Subcutaneous abdominal adipose tissue (tissue), 5 donors: ENCODE measurements around the gene HHATL.

ENCODE experiments used
- H3K27ac ChIP-seq: one replicate; pipeline ENCODE4 v1.7.0; 2013; ENCODE audit warnings: low read depth, mild to moderate bottlenecking, inconsistent platforms, low read length, moderate library complexity
- H3K27me3 ChIP-seq, 5 donors: one replicate each; pipeline ENCODE4 v1.7.0; 2013; ENCODE audit warnings: low read length in 5 of 5, inconsistent platforms in 1 of 5; ENCODE audit not compliant: control insufficient read depth in 5 of 5, insufficient read depth in 4 of 5
- H3K36me3 ChIP-seq, 5 donors: one replicate each; pipeline ENCODE4 v1.7.0; 2013; ENCODE audit warnings: low read length in 5 of 5; ENCODE audit not compliant: control insufficient read depth in 5 of 5, insufficient read depth in 5 of 5
- H3K4me1 ChIP-seq, 5 donors: one replicate each; pipeline ENCODE4 v1.7.0; 2013; ENCODE audit warnings: low read length in 5 of 5, mild to moderate bottlenecking in 3 of 5, moderate library complexity in 1 of 5; ENCODE audit not compliant: control insufficient read depth in 5 of 5, insufficient read depth in 5 of 5
- H3K4me3 ChIP-seq, 5 donors: one replicate each; pipeline ENCODE4 v1.7.0; 2013; ENCODE audit warnings: low read length in 5 of 5, low read depth in 1 of 5
- H3K9ac ChIP-seq, 5 donors: one replicate each; pipeline ENCODE4 v1.7.0; 2013; ENCODE audit warnings: low read length in 5 of 5, mild to moderate bottlenecking in 4 of 5, moderate library complexity in 3 of 5
- H3K9me3 ChIP-seq, 5 donors: one replicate each; pipeline ENCODE4 v1.7.0; 2013; ENCODE audit warnings: low read length in 5 of 5; ENCODE audit not compliant: control insufficient read depth in 5 of 5
- donor health status: healthy.
- donor health status: healthy.
- donor health status: healthy.
- donor health status: healthy.
- donor health status: healthy.

HHATL gene

DNA sequence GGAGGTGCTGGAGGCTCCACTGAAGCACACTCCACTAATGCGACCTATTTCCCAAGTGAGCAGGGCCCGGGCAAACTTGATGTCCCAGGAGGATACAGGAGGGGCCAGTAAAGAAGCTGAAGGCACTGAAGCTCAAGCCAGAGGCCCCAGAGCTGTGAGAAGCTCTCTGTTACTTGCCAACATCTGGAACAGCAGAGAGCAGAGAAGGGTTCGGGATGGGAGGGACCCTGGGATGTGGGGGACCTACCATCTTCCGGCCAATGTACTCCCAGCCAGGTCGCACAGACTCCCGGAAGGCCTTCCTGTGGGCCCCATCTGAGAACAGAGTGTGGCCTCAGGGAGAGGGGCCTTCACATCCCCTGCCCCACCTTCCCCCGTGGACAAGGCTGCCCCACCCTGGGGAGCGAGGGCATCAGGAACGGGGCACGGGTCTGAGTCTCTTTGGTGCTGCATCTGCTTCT is 3.1 kb downstream of the HHATL start:
- H3K4me1 ChIP-seq, result no peaks in the 10 kb centered on the region

DNA sequence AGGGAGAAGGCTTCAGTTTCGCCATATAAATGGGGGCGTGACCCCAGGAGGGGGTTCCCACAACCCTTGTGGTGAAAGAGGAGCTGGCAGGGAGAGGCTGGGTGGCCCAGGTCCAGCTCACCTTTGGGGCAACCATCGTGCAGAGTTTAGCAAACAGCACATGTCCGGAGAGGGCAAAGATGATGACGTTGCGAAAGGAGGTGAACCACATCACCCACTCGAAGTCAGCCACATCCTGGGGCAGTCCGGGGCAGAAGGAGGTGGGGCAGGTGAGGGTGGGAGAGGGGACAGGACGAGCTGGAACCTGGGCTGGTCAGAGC is 3.7 kb downstream of the HHATL start:
- Histone ChIP-seq H3K9ac (no peak overlapping the region), H3K9me3 (no peaks in the 10 kb centered on the region), H3K4me3 (no peak overlapping the region), H3K36me3 (no peaks in the 10 kb centered on the region), H3K27ac (no peak overlapping the region), H3K4me1 (no peaks in the 10 kb centered on the region), H3K27me3 (peaks cover 0 to 17% (median 3%) of the 10 kb centered on the region in 5 donors)

More for the DNA sequence above, 3.1 kb downstream of the HHATL start:
- no peak overlapping the region for H3K27ac ChIP-seq
- no peaks in the 10 kb centered on the region for H3K36me3 ChIP-seq
- H3K27me3 ChIP-seq, result peaks cover 0 to 17% (median 3%) of the 10 kb centered on the region in 5 donors
- H3K9ac ChIP-seq, result no peak overlapping the region
- no peak overlapping the region for H3K4me3 ChIP-seq
- H3K9me3 ChIP-seq, result no peaks in the 10 kb centered on the region

DNA sequence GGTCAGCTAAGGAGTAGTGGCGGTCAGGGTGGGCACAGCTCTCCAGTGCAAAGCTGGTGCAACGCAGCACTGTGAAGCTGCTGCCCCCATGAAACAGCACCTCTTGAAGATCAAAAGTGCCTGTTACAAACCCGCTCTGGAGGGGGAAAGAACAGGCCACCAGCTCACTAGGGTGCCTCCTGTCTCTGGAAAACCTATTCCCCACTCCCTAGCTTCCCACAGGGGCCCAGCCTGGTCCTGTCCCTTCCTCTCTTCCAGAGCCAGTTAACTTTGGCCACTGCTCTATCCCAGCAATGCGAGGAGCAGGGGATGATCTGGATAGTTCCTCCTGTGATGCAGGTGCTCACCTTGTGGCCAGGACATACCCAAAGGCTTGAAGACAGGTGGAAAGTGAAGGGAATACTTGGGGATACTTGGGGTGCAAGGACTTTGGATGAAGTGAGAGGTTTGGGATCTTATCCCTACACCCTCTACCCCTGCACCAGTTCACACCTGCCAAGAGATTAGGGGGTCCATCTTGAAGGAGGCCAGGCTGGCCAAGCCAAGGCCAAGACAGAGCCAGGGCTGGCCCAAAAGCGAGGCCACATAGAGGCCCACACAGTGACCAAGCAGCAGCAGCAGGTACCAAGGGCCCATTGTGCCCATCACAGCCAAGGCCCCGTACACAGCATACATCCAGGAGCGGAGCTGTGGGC is 4.2 kb downstream of the HHATL start:
- H3K36me3 ChIP-seq, result no peaks in the 10 kb centered on the region
- H3K4me3 ChIP-seq, result no peak overlapping the region
- H3K27ac ChIP-seq, result no peak overlapping the region
- no peak overlapping the region for H3K9ac ChIP-seq
- peaks cover 0 to 17% (median 3%) of the 10 kb centered on the region in 5 donors for H3K27me3 ChIP-seq
- H3K4me1 ChIP-seq, result no peaks in the 10 kb centered on the region
- H3K9me3 ChIP-seq, result no peaks in the 10 kb centered on the region

DNA sequence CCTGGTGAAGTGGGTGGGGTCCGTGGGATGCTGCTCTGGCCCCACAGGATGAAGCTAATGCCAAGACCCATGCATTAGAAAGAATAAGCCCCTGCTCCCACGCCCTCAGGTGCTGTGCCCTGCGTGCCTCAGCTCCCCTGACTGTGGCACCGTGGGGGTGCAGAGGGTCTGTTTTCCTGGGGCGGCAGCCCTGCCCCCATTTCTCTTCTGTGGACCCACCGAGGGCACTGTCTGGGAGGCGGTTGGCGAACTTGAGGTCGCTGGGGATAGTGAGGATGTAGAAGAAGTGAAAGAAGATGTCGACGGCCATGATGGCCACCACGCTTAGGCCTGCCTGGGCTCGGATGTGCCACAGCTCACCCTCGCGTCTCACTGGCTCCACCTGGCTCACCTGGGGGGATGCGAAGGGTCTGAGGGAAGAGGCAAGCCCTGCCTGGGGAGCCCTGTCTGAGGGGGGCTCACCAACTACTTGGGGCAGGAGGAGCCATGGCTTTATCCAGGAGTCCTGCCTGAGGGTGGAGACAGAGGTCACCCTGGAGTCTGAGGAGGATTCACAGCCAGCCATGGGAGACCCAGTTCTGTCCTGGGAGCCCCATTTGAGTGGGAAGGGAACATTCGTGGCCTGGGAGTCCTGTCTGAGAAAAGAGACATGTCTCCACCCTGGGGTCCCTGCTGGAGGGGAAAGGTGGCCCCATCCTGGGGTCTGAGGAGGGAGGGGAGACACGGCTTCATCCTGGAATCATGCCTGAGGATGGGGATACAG is 5.1 kb downstream of the HHATL start:
- H3K9me3 ChIP-seq, result no peaks in the 10 kb centered on the region
- H3K27ac ChIP-seq, result no peak overlapping the region
- no peak overlapping the region for H3K4me3 ChIP-seq
- H3K9ac ChIP-seq, result no peak overlapping the region
- H3K36me3 ChIP-seq, result no peaks in the 10 kb centered on the region
- no peaks in the 10 kb centered on the region for H3K4me1 ChIP-seq
- H3K27me3 ChIP-seq, result peaks cover 0 to 13% (median 3%) of the 10 kb centered on the region in 5 donors

DNA sequence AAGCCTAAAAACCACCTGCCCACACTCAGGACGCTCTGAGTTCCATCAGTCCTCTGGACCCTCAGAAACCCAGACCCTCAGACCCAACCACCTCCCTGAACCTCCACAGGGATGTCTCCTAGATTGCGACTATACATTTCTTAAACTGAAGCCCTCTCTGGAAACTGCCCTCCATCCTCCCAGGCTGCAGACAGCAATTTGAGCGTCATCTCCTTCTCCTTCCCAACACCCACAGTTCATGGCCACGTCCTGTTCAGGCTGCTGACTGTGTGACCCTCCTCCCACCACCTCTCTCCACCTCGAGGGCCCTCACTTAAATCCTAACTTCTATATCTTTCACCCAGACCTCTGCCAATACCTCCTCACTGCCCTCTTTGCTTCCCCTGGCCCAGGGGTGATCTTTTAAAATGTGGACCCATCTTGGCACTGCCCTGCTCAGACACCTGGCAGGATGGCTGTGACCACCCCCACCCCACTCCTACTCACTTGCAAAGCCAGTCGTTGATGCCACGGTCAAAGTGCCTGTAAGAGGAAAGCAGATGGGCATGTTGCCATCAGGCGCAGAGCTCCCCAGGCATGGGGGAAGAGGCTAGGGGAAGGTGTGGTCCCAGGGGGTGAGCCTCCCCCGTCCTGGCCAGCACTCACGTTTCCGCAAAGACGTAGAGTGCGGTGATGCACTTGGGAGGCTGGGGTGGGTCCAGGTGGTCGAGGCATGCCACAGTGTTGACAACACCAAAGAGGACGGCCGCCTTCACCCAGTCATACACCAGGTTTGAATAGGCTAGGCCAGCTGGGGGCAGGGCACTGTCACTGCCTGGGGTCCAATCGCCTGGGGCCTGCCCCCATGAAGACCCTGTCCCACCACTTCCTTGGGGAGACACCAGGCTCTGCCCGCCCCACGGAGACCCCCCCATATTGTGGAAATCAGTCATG is 6.0 kb downstream of the HHATL start:
- no peaks in the 10 kb centered on the region for H3K4me1 ChIP-seq
- H3K27me3 ChIP-seq, result peaks cover 0 to 9% (median 3%) of the 10 kb centered on the region in 5 donors
- no peak overlapping the region for H3K27ac ChIP-seq
- H3K4me3 ChIP-seq, result no peak overlapping the region
- H3K36me3 ChIP-seq, result no peaks in the 10 kb centered on the region
- H3K9me3 ChIP-seq, result no peaks in the 10 kb centered on the region
- no peak overlapping the region for H3K9ac ChIP-seq

DNA sequence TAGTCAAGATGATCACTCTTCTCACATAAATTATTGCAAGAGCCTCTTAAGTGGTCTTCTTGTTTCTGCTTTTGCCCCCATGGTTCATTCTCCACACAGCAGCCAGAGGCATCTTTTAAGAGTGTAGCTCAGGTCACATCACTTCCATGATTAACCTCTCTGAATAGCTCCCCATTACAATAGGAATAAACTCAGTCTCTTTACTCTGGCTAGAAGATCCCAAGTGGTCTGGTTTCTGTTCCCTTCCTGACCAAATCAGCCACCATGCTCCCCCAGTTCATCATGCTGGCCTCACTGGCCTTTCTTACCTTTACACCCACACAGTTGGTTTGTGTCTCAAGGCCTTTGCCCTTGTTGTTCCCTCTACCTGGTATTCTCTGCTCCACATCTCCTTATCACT is 8.2 kb downstream of the HHATL start:
- Histone ChIP-seq H3K27me3 (peaks cover 0 to 9% (median 0%) of the 10 kb centered on the region in 5 donors), H3K4me1 (no peaks in the 10 kb centered on the region), H3K4me3 (no peak overlapping the region), H3K36me3 (no peaks in the 10 kb centered on the region), H3K27ac (no peak overlapping the region), H3K9ac (no peak overlapping the region), H3K9me3 (no peaks in the 10 kb centered on the region)

DNA sequence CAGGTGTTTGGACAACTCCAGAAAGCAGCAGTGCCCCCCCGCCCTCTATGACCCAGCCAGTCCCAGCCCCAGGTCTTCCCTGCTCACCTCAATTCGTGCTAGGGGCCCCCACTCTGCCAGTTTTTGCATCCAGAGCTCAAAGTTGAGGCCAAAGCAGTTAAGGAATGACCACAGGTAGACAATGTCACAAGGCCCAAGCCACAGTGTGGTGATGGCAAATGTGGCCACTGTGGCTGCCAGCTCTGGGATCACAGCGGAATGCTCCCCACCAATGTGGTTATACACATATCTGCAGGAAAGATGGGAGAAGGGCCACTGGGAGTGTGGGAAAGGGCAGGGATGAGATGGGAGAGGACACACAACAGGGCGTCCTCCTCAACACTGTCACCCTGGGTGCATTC is 9.1 kb downstream of the HHATL start:
- Histone ChIP-seq H3K27ac (no peak overlapping the region), H3K36me3 (no peaks in the 10 kb centered on the region), H3K27me3 (peaks cover 0 to 9% (median 0%) of the 10 kb centered on the region in 5 donors), H3K4me1 (no peaks in the 10 kb centered on the region), H3K4me3 (no peak overlapping the region), H3K9ac (no peak overlapping the region), H3K9me3 (no peaks in the 10 kb centered on the region)

DNA sequence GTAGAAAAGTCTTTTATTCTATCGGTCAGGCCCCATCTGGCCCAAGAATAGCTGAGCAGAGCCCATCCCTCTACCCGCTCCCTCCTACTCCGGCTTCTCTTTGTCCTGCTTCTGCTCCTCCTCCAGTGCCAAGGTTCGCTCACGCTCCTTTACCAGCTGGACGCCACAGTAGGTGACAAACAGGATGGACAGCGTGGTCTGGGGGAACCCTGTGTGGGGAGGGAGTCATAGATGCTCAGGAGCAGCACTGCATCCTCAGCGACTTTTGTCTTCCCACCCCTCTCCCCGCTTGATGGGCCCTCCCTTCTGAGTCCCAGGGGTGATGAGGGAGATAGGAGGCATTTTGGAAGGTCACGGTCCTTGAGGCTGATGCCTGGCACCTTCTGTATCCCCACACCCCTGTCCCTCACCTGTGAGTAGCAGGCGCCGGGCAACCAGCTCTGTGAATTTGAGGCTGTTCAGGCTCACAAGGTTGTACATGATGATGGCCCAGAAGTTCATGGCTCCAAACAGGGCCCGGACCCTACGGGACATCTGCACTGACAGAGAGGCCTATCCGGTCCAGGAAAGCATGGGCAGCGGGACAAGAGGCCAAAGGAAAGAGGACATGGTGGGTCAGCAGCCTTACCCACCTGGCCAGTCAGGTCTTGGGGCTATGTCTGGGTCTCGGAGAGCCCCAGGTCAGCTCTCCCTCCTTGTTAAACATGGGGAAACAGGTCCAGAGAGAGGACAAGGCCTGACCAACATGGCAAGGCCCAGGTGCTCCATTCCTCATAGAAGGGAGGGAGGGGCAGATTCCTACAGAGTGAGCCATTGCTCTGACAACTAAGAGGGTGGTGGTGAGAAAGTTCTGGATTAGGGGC is 9.7 kb downstream of the HHATL start:
- H3K27me3 ChIP-seq, result peaks cover 0 to 9% (median 0%) of the 10 kb centered on the region in 5 donors
- no peak overlapping the region for H3K27ac ChIP-seq
- H3K4me3 ChIP-seq, result no peak overlapping the region
- H3K36me3 ChIP-seq, result no peaks in the 10 kb centered on the region
- H3K4me1 ChIP-seq, result no peaks in the 10 kb centered on the region
- no peak overlapping the region for H3K9ac ChIP-seq
- H3K9me3 ChIP-seq, result no peaks in the 10 kb centered on the region

DNA sequence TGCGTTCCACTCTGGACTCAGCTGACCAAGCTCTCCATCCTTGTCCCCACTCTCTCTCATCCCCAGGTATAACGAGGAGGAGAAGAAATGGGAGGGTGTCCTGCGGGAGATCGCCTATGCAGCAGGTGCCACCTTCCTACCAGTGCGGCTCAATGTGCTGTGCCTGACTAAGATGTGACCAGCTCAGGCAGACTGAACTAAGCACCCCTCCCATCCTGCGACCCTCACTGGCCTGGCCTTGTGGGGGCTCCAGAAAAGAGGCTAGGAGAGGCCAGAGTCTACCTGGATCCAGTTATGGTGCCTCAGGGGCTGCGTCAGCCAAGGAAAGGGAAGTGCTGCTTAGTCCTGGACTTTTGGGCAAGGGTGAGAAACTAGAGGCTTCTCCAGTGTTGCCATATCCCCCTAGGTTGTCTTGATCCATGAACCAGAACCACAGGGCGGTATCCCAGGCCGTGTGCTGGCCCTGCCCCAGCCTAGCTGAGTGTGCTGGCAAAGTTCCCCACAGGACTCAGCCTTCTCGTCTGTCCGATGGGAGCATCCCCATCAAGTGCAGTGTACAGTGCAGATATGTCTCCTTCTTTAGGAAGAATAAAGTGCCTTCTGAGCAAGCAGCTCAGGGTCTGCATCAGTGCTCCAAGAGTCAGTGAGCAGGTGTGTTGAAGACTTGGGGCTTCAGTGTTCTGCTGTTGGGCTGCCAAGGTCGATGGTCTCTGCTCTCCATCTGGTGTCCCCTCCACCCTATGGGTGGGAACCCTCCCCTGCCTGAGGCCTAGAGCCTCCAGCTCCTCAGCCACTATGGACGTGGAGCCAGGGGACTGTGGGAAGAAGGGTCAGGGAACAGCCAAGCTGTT is 10.6 kb downstream of the HHATL start:
- H3K4me3 ChIP-seq, result no peak overlapping the region
- H3K9ac ChIP-seq, result no peak overlapping the region
- H3K9me3 ChIP-seq, result no peaks in the 10 kb centered on the region
- no peaks in the 10 kb centered on the region for H3K4me1 ChIP-seq
- H3K27ac ChIP-seq, result no peak overlapping the region
- H3K27me3 ChIP-seq, result peaks cover 0 to 6% (median 2%) of the 10 kb centered on the region in 5 donors
- no peaks in the 10 kb centered on the region for H3K36me3 ChIP-seq
